MM.1S (cell line): Measurements from ENCODE around the gene ATF7IP.

Experiments
- CTCF ChIP-seq: fragments of 300-600 bp; sonication (generic); IDR thresholded peaks from 2 replicates; pipeline ENCODE4 v1.5.1; 2016; ENCODE audit warnings: antibody characterized with exemption, low read length, mixed read lengths
- EZH2 ChIP-seq: fragments of 300-600 bp; sonication (generic); optimal IDR thresholded peaks from 2 replicates; pipeline ENCODE3; 2017; ENCODE audit warnings: low read depth, mild to moderate bottlenecking, antibody characterized with exemption, low read length, mixed read lengths
- EZH2phosphoT487 ChIP-seq: fragments of 300-600 bp; sonication (generic); IDR thresholded peaks from 2 replicates; pipeline ENCODE4 v1.6.1; 2018; ENCODE audit warnings: antibody characterized with exemption, low read length

- TF ChIP-seq CTCF (no peak), EZH2phosphoT487 (no peak), EZH2 (no peak)
Measured at GRCh38 chr12:14410177-14410576, 44.7 kb downstream of the ATF7IP start.
